HEK293 (cell line): ENCODE results near the gene PITPNC1.

Source experiments
- CTCF ChIA-PET: fragments of 350-600 bp; formaldehyde crosslinking; extraction: SDS; loops from one replicate; lab custom pipeline; 2021; ENCODE audit warnings: antibody characterized with exemption; lab: Yijun Ruan, JAX
- POLR2A ChIA-PET: fragments of 300-600 bp; formaldehyde crosslinking; extraction: SDS; loops from one replicate; lab custom pipeline; 2020; ENCODE audit warnings: antibody characterized with exemption, inconsistent platforms; lab: Yijun Ruan, JAX
- H3K27ac ChIP-seq: fragments of 200-500 bp; sonication (Bioruptor generic); 2 replicates; pipeline ENCODE4 v1.5.1; 2014; ENCODE audit warnings: low read depth, low read length, control low read depth, inconsistent platforms; ENCODE audit errors: extremely low read depth
- H3K36me3 ChIP-seq, 2 experiments: fragments of 200-500 bp in 1 of 2; sonication (Bioruptor generic) in 1 of 2; 1 replicate in 1 of 2; 2 replicates in 1 of 2; pipeline ENCODE4 v1.5.1; 2014 to 2017; ENCODE audit warnings: inconsistent platforms in 2 of 2, low read length in 2 of 2; ENCODE audit not compliant: control insufficient read depth in 2 of 2, insufficient read depth in 1 of 2
- H3K4me1 ChIP-seq: fragments of 200-500 bp; sonication (Bioruptor generic); 2 replicates; pipeline ENCODE4 v1.5.1; 2014; ENCODE audit warnings: mild to moderate bottlenecking, low read length, inconsistent platforms; ENCODE audit not compliant: control insufficient read depth, insufficient read depth
- H3K4me3 ChIP-seq: 2 replicates; pipeline ENCODE4 v1.5.1; 2011; ENCODE audit warnings: low read depth, mild to moderate bottlenecking, control low read depth, low read length, moderate library complexity
- H3K9me3 ChIP-seq: fragments of 200-500 bp; sonication (Bioruptor generic); 2 replicates; pipeline ENCODE4 v1.5.1; 2014; ENCODE audit warnings: low read depth, low read length, inconsistent platforms; ENCODE audit not compliant: control insufficient read depth, insufficient read depth
- HOXA7 ChIP-seq: sonication (generic); formaldehyde crosslinking; IDR thresholded peaks from 2 replicates; pipeline ENCODE4 v1.8.1; 2022; ENCODE audit warnings: missing genetic modification reagents, borderline replicate concordance
- KLF16 ChIP-seq: fragments of 450-650 bp; formaldehyde crosslinking; IDR thresholded peaks from 2 replicates; pipeline ENCODE4 v1.5.1; 2017; ENCODE audit warnings: missing biosample characterization, missing genetic modification characterization
- PATZ1 ChIP-seq: fragments of 450-650 bp; formaldehyde crosslinking; IDR thresholded peaks from 2 replicates; pipeline ENCODE4 v1.5.1; 2016; ENCODE audit warnings: missing biosample characterization, missing genetic modification characterization
- REPIN1 ChIP-seq: fragments of 450-650 bp; formaldehyde crosslinking; IDR thresholded peaks from 2 replicates; pipeline ENCODE4 v1.5.1; 2017; ENCODE audit warnings: missing biosample characterization, missing genetic modification characterization, low read depth
- SCRT2 ChIP-seq: fragments of 450-650 bp; formaldehyde crosslinking; IDR thresholded peaks from 2 replicates; pipeline ENCODE4 v1.5.1; 2016; ENCODE audit warnings: missing biosample characterization, missing genetic modification characterization
- ZBTB44 ChIP-seq: fragments of 450-650 bp; IDR thresholded peaks from 2 replicates; pipeline ENCODE4 v1.5.1; 2018; ENCODE audit warnings: missing biosample characterization, mild to moderate bottlenecking, missing genetic modification characterization
- ZBTB7A ChIP-seq: fragments of 450-650 bp; formaldehyde crosslinking; IDR thresholded peaks from 2 replicates; pipeline ENCODE4 v1.5.1; 2016; ENCODE audit warnings: low read depth, missing biosample characterization, missing genetic modification characterization
- ZNF16 ChIP-seq: fragments of 450-650 bp; formaldehyde crosslinking; IDR thresholded peaks from 2 replicates; pipeline ENCODE4 v1.5.1; 2016; ENCODE audit warnings: low read depth, missing biosample characterization, missing genetic modification characterization
- ZNF211 ChIP-seq: fragments of 450-650 bp; formaldehyde crosslinking; IDR thresholded peaks from 2 replicates; pipeline ENCODE4 v1.5.1; 2016; ENCODE audit warnings: low read depth, missing biosample characterization, missing genetic modification characterization
- ZNF214 ChIP-seq: fragments of 450-650 bp; formaldehyde crosslinking; IDR thresholded peaks from 2 replicates; pipeline ENCODE4 v1.5.1; 2017; ENCODE audit warnings: missing biosample characterization, mild to moderate bottlenecking, missing genetic modification characterization, borderline replicate concordance
- ZNF398 ChIP-seq: fragments of 450-650 bp; formaldehyde crosslinking; IDR thresholded peaks from 2 replicates; pipeline ENCODE4 v1.5.1; 2017; ENCODE audit warnings: missing biosample characterization, missing genetic modification characterization
- ZNF549 ChIP-seq: fragments of 450-650 bp; IDR thresholded peaks from 2 replicates; pipeline ENCODE4 v1.5.1; 2018; ENCODE audit warnings: missing biosample characterization, missing genetic modification characterization, mild to moderate bottlenecking, inconsistent platforms, moderate library complexity
- ZNF561 ChIP-seq: fragments of 450-650 bp; IDR thresholded peaks from 2 replicates; pipeline ENCODE4 v1.5.1; 2018; ENCODE audit warnings: missing biosample characterization, missing genetic modification characterization, borderline replicate concordance
- ZNF596 ChIP-seq: fragments of 450-650 bp; IDR thresholded peaks from 2 replicates; pipeline ENCODE4 v1.5.0; 2018; ENCODE audit warnings: missing biosample characterization, mild to moderate bottlenecking, missing genetic modification characterization, moderate library complexity
- ZNF791 ChIP-seq: fragments of 450-650 bp; formaldehyde crosslinking; IDR thresholded peaks from 2 replicates; pipeline ENCODE4 v1.5.1; 2016; ENCODE audit warnings: missing biosample characterization, missing genetic modification characterization
- ZXDB ChIP-seq: fragments of 450-650 bp; formaldehyde crosslinking; IDR thresholded peaks from 2 replicates; pipeline ENCODE4 v1.5.1; 2016; ENCODE audit warnings: missing biosample characterization, missing genetic modification characterization
- TF ChIP-seq, protein P1 (sequence below): sonication (generic); formaldehyde crosslinking; IDR thresholded peaks from 2 replicates; pipeline ENCODE4 v1.8.1; 2022; ENCODE audit warnings: mild to moderate bottlenecking, moderate library complexity, missing genetic modification reagents
- TF ChIP-seq, protein P2 (sequence below): fragments of 450-650 bp; formaldehyde crosslinking; IDR thresholded peaks from 2 replicates; pipeline ENCODE4 v1.5.1; 2016; ENCODE audit warnings: missing biosample characterization, missing genetic modification characterization, borderline replicate concordance
- TF ChIP-seq, protein P3 (sequence below): fragments of 450-650 bp; formaldehyde crosslinking; IDR thresholded peaks from 2 replicates; pipeline ENCODE4 v1.5.1; 2016; ENCODE audit warnings: missing biosample characterization, missing genetic modification characterization
- TF ChIP-seq, protein P4 (sequence below): fragments of 450-650 bp; formaldehyde crosslinking; IDR thresholded peaks from 2 replicates; pipeline ENCODE4 v1.5.1; 2016; ENCODE audit warnings: missing biosample characterization, missing genetic modification characterization, borderline replicate concordance
- TF ChIP-seq, protein P5 (sequence below): fragments of 450-650 bp; formaldehyde crosslinking; IDR thresholded peaks from 2 replicates; pipeline ENCODE4 v1.5.1; 2016; ENCODE audit warnings: missing biosample characterization, missing genetic modification characterization

PITPNC1 gene

DNA sequence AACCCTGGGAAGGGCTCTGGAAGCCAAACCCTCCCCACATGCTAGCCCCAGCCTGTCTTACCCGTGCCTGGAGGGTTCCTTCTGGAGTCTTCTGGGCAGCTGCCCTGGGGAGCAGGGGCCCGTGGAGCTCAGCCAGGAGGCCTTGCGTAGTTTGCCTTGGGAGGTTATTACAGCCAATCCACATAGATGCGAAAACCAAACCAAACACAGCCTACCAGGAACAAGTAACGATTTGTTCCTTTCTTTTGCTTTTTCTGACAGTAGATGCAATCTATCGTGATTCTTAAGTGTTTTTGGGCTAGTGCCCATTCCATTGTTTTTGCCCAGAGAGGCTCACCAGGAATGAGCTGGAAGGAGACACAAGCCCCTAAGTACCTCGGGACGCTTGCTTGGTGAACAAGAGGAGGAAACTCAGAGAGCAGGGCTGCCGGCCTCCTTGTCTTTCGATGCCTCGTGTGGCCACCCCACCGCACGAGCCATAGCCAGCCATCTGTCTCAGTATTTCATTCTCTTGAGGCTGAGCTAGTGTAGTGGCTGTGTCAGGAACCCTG, 238.0 kb downstream of the PITPNC1 start:
- Histone ChIP-seq H3K4me1 (no peaks in the 10 kb centered on the region), H3K9me3 (no peaks in the 10 kb centered on the region), H3K4me3 (no peak overlapping the region), H3K27ac (no peak overlapping the region), H3K36me3 (no peaks in the 10 kb centered on the region)
- CTCF ChIA-PET: interaction anchor here (0.6 to 1.2 kb wide), 3 partner anchors 56 to 229 kb away, joined by 3 read pairs; no protein-coding TSS in a partner anchor
- POLR2A ChIA-PET: no interaction called here
- TF ChIP-seq, protein P1, sequence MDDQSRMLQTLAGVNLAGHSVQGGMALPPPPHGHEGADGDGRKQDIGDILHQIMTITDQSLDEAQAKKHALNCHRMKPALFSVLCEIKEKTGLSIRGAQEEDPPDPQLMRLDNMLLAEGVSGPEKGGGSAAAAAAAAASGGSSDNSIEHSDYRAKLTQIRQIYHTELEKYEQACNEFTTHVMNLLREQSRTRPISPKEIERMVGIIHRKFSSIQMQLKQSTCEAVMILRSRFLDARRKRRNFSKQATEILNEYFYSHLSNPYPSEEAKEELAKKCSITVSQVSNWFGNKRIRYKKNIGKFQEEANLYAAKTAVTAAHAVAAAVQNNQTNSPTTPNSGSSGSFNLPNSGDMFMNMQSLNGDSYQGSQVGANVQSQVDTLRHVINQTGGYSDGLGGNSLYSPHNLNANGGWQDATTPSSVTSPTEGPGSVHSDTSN (CRISPR knock-in tag): no peak
- TF ChIP-seq, protein P2, sequence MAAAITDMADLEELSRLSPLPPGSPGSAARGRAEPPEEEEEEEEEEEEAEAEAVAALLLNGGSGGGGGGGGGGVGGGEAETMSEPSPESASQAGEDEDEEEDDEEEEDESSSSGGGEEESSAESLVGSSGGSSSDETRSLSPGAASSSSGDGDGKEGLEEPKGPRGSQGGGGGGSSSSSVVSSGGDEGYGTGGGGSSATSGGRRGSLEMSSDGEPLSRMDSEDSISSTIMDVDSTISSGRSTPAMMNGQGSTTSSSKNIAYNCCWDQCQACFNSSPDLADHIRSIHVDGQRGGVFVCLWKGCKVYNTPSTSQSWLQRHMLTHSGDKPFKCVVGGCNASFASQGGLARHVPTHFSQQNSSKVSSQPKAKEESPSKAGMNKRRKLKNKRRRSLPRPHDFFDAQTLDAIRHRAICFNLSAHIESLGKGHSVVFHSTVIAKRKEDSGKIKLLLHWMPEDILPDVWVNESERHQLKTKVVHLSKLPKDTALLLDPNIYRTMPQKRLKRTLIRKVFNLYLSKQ (tag by site-specific recombination): no peak
- TF ChIP-seq ZNF791 (tag by site-specific recombination): no peak
- no peak for TF ChIP-seq ZNF16
- no peak for TF ChIP-seq ZNF561
- TF ChIP-seq, protein P3, sequence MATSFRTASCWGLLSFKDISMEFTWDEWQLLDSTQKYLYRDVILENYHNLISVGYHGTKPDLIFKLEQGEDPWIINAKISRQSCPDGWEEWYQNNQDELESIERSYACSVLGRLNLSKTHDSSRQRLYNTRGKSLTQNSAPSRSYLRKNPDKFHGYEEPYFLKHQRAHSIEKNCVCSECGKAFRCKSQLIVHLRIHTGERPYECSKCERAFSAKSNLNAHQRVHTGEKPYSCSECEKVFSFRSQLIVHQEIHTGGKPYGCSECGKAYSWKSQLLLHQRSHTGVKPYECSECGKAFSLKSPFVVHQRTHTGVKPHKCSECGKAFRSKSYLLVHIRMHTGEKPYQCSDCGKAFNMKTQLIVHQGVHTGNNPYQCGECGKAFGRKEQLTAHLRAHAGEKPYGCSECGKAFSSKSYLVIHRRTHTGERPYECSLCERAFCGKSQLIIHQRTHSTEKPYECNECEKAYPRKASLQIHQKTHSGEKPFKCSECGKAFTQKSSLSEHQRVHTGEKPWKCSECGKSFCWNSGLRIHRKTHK (tag by site-specific recombination): no peak
- no peak for TF ChIP-seq ZXDB (tag by site-specific recombination)
- no peak for TF ChIP-seq REPIN1 (tag by site-specific recombination)
- TF ChIP-seq HOXA7: no peak
- TF ChIP-seq ZNF596 (tag by site-specific recombination): no peak
- TF ChIP-seq ZBTB44: no peak
- TF ChIP-seq ZNF214: no peak

- no peaks in the 10 kb centered on the region for H3K4me1 ChIP-seq
- no peak overlapping the region for H3K27ac ChIP-seq
- ChIA-PET CTCF (interaction anchor here (0.6 to 1.2 kb wide), 2 partner anchors 185 to 229 kb away, joined by 3 read pairs; no protein-coding TSS in a partner anchor), POLR2A (no interaction called here)
- H3K4me3 ChIP-seq: no peak overlapping the region
- H3K9me3 ChIP-seq: no peaks in the 10 kb centered on the region
- no peaks in the 10 kb centered on the region for H3K36me3 ChIP-seq
- no peak for TF ChIP-seq ZNF211 (tag by site-specific recombination)
- no peak for TF ChIP-seq KLF16 (tag by site-specific recombination)
- TF ChIP-seq ZBTB7A (tag by site-specific recombination): no peak
- TF ChIP-seq, protein P4, sequence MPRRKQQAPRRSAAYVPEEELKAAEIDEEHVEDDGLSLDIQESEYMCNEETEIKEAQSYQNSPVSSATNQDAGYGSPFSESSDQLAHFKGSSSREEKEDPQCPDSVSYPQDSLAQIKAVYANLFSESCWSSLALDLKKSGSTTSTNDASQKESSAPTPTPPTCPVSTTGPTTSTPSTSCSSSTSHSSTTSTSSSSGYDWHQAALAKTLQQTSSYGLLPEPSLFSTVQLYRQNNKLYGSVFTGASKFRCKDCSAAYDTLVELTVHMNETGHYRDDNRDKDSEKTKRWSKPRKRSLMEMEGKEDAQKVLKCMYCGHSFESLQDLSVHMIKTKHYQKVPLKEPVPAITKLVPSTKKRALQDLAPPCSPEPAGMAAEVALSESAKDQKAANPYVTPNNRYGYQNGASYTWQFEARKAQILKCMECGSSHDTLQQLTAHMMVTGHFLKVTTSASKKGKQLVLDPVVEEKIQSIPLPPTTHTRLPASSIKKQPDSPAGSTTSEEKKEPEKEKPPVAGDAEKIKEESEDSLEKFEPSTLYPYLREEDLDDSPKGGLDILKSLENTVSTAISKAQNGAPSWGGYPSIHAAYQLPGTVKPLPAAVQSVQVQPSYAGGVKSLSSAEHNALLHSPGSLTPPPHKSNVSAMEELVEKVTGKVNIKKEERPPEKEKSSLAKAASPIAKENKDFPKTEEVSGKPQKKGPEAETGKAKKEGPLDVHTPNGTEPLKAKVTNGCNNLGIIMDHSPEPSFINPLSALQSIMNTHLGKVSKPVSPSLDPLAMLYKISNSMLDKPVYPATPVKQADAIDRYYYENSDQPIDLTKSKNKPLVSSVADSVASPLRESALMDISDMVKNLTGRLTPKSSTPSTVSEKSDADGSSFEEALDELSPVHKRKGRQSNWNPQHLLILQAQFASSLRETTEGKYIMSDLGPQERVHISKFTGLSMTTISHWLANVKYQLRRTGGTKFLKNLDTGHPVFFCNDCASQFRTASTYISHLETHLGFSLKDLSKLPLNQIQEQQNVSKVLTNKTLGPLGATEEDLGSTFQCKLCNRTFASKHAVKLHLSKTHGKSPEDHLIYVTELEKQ (tag by site-specific recombination): no peak
- no peak for TF ChIP-seq PATZ1
- TF ChIP-seq SCRT2 (tag by site-specific recombination): no peak
- TF ChIP-seq ZNF398: no peak
- no peak for TF ChIP-seq ZNF549
- TF ChIP-seq, protein P5, sequence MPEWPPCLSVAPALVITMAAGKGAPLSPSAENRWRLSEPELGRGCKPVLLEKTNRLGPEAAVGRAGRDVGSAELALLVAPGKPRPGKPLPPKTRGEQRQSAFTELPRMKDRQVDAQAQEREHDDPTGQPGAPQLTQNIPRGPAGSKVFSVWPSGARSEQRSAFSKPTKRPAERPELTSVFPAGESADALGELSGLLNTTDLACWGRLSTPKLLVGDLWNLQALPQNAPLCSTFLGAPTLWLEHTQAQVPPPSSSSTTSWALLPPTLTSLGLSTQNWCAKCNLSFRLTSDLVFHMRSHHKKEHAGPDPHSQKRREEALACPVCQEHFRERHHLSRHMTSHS (tag by site-specific recombination): no peak
Measured at GRCh38 chr17:67615736-67616135, 238.7 kb downstream of the PITPNC1 start.
